Spinal cord (tissue), 10 donors: ENCODE results near the gene SPATS1. TPM values are rescaled to one million over a fixed set of nuclear protein-coding genes. Genes with fewer than 3 reads are reported as not detected.
"Not testable (repeated sequence)": the region's sequence is repeated elsewhere in the genome, so short reads cannot be mapped to it uniquely, and the experiment has no call there.

ENCODE experiments used
- DNase-seq, 6 donors: peaks; one replicate each; pipeline versions ENCODE4 v3.0.0 to v3.0.0-alpha.2; 2013 to 2015; ENCODE audit warnings: low spot score in 6 of 6, low read depth in 4 of 6
- H3K27ac ChIP-seq: one replicate; pipeline ENCODE4 v1.5.1; 2013; ENCODE audit warnings: low read depth, low read length, control low read depth
- H3K27me3 ChIP-seq: one replicate; pipeline ENCODE4 v1.6.1; 2013; ENCODE audit warnings: low read length; ENCODE audit not compliant: control insufficient read depth, insufficient read depth
- H3K36me3 ChIP-seq: one replicate; pipeline ENCODE4 v1.6.1; 2013; ENCODE audit warnings: low read length; ENCODE audit not compliant: control insufficient read depth, insufficient read depth
- H3K4me1 ChIP-seq: one replicate; pipeline ENCODE4 v1.6.1; 2013; ENCODE audit warnings: low read length; ENCODE audit not compliant: control insufficient read depth, insufficient read depth
- H3K4me3 ChIP-seq: one replicate; pipeline ENCODE4 v1.5.1; 2013; ENCODE audit warnings: low read depth, low read length, control low read depth
- H3K9me3 ChIP-seq: one replicate; pipeline ENCODE4 v1.6.1; 2013; ENCODE audit warnings: low read length; ENCODE audit not compliant: control insufficient read depth, insufficient read depth
- WGBS: methylation state at CpG from one replicate; pipeline ENCODE4 v1.1.5; 2013; ENCODE audit warnings: missing lambda C conversion rate; ENCODE audit not compliant: insufficient coverage; 5-methylcytosine and 5-hydroxymethylcytosine counted together
- polyA plus RNA-seq, 2 donors: library from polyadenylated mRNA; unstranded; fragments of 120-200 nt; gene quantifications; one replicate each; pipeline ENCODE4 v1.2.1, GENCODE V29; 2013; ENCODE audit not compliant: insufficient read length in 2 of 2
- total RNA-seq, 2 donors: library from RNA; depleted of rRNA in 1 of 2; stranded (reverse); fragments of 120-200 nt in 1 of 2; fragments of >200 nt in 1 of 2; gene quantifications; one replicate each; pipeline versions ENCODE4 v1.2.3 to v1.2.4, GENCODE V29; 2013 to 2014
- donor health status: healthy.

The SPATS1 gene
- total and polyA plus RNA-seq, 4 donors: 0.30 to 0.88 (median 0.54) TPM

- Histone ChIP-seq H3K9me3 (no peaks in the 10 kb centered on the region), H3K4me1 (peaks cover 8% of the 10 kb centered on the region), H3K27ac (no peak overlapping the region), H3K27me3 (no peaks in the 10 kb centered on the region), H3K4me3 (no peak overlapping the region), H3K36me3 (peaks cover 59% of the 10 kb centered on the region)
- 100% methylated on average over 3 of the region's 3 CpGs for WGBS
- DNase-seq: no peak
Measured at GRCh38 chr6:44310241-44310640, 32.2 kb upstream of the SPATS1 start.

DNA sequence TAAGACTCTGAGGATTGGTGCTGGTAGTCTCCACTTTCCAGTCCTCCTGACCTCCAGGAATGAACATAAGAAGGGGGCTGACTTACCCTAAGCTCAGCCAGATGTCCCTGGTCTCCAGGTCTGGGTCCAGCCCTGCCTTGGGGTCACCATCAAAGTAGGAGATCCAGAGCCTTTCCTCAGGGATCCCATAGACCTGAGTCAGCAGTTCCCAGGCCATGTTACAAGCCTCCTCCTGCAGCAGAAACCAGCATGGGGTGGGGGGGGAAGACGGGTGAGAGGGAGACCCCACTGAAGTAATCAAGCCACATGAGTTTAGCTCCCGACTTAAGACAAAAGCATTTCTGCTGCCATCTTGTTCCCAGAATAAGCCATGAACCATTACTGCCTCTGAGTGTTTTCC is 31.1 kb upstream of the SPATS1 start:
- peaks cover 48% of the 10 kb centered on the region for H3K36me3 ChIP-seq
- no peak overlapping the region for H3K4me3 ChIP-seq
- no peaks in the 10 kb centered on the region for H3K27me3 ChIP-seq
- WGBS: 88% methylated on average over 1 of the region's 2 CpGs
- no peak overlapping the region for H3K27ac ChIP-seq
- DNase-seq: no peak
- peaks cover 8% of the 10 kb centered on the region for H3K4me1 ChIP-seq
- H3K9me3 ChIP-seq: no peaks in the 10 kb centered on the region

GRCh38 chr6:44311767-44312166 is 30.7 kb upstream of the SPATS1 start:
- Histone ChIP-seq H3K4me1 (peaks cover 8% of the 10 kb centered on the region), H3K36me3 (peaks cover 44% of the 10 kb centered on the region), H3K27ac (no peak overlapping the region), H3K4me3 (no peak overlapping the region), H3K27me3 (no peaks in the 10 kb centered on the region), H3K9me3 (no peaks in the 10 kb centered on the region)
- no peak for DNase-seq
- WGBS: 86% methylated on average over 1 of the region's 3 CpGs

DNA sequence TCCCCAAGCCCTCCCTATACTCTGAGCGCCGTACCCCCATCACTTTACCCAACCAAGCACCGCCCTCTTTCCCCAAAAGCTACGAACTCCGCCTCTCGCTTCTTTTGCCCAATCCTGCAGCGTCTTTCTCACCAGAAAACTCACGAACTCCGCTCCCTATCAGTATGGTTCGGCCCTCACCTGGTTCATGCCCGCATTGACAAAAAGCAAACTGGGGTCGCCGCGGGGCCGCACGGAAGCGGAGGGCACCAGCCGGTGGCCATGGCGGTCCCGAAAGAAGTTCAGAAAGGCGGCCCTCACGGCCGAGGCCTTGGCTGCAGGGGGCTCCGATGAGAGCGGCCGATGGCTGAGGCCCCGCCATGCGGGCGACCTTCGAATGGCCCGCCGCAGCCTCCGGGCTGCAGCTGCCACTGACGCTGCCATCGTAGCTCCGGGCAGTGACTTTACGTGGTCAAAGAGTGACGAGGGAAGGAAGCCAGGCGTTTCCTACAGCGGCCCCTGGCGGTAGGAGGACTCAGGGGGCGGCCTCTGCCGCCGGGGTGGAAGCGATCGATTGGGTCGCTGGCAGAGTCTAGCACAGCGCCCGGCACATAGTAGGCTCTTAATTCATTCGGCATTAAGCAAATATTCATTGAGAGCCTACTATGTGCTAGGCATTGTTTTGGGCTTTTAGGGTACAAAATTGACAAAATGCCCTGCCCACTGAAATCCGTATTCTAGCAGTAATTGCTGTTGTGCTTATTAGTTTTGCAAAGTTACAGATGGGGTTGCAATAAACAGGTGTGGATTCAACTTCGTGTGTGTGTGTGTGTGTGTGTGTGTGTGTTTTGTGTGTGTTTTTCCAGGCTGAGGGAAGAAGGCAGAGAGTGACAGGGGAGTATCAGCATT is 29.3 kb upstream of the SPATS1 start, which contains the start of gene AARS2:
Gene AARS2 (minus strand): TSS at position 447 of the 888 bp plus-strand sequence. CDS start 24 bp downstream, at position 423.
- no peaks in the 10 kb centered on the region for H3K27me3 ChIP-seq
- peak within 1 kb of the TSS; percentile 78 for H3K4me3 ChIP-seq
- no peak within 1 kb of the TSS for H3K27ac ChIP-seq
- peaks cover 8% of the 10 kb centered on the region for H3K4me1 ChIP-seq
- H3K36me3 ChIP-seq: peaks cover 30% of the 10 kb centered on the region
- H3K9me3 ChIP-seq: no peaks in the 10 kb centered on the region
- whole genome bisulfite sequencing: 3% methylated on average over 52 of the region's 52 CpGs
- DNase-seq: peak; percentile 66 to 97 (median 80)

DNA sequence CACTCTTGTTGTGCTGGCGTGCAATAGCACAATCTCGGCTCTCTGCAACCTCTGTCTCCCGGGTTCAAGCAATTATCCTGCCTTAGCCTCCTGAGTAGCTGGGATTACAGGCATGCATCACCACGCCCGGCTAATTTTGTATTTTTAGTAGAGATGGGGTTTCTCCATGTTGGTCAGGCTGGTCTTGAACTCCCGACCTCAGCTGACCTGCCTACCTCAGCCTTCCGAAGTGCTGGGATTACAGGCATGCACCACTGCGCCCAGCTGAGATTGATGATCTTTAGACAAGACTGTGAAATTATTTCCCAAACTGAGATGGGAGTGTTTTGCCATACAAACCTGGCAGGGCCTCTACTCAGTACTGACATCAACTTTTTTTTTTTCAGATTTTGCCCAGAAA is 27.8 kb upstream of the SPATS1 start:
- not testable (repeated sequence) for H3K27ac ChIP-seq, H3K4me1 ChIP-seq, DNase-seq, H3K4me3 ChIP-seq, H3K27me3 ChIP-seq, H3K9me3 ChIP-seq
- 95% methylated on average over 5 of the region's 8 CpGs for WGBS
- peaks cover 15% of the 10 kb centered on the region for H3K36me3 ChIP-seq

GRCh38 chr6:44315516-44315915 is 26.9 kb upstream of the SPATS1 start:
- no peak for DNase-seq
- no peak overlapping the region for H3K27ac ChIP-seq
- H3K4me1 ChIP-seq: peaks cover 8% of the 10 kb centered on the region
- peaks cover 2% of the 10 kb centered on the region for H3K27me3 ChIP-seq
- H3K36me3 ChIP-seq: peaks cover 6% of the 10 kb centered on the region
- 78% methylated on average over 3 of the region's 3 CpGs for WGBS
- no peak overlapping the region for H3K4me3 ChIP-seq
- H3K9me3 ChIP-seq: no peaks in the 10 kb centered on the region

DNA sequence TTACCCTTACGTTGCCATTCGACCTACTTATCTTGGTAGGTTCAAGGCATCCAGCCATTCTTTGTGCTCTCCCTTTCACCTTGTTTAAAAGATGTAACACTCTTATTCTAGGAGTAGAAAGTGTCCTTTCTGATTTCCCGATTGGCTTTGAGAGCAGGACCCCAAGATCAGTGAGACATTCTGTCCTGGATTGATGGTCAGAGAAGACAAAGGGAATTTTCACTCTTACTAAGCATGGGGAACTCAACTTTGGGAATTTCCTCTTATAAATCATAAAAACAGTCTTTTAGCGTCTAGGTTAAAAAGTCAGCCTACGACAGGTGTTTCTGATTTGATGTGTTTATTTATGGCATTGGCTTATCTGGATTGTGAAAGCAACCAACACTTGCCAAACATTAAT is 26.5 kb upstream of the SPATS1 start:
- peaks cover 2% of the 10 kb centered on the region for H3K36me3 ChIP-seq
- no peak overlapping the region for H3K4me3 ChIP-seq
- DNase-seq: no peak
- H3K4me1 ChIP-seq: peaks cover 8% of the 10 kb centered on the region
- no peak overlapping the region for H3K27ac ChIP-seq
- no peaks in the 10 kb centered on the region for H3K9me3 ChIP-seq
- peaks cover 2% of the 10 kb centered on the region for H3K27me3 ChIP-seq
- no CpG with 5 or more reads among the region's 5 CpGs for WGBS

- no peak overlapping the region for H3K27ac ChIP-seq
- H3K9me3 ChIP-seq: no peaks in the 10 kb centered on the region
- no peak for DNase-seq
- H3K36me3 ChIP-seq: no peaks in the 10 kb centered on the region
- H3K4me3 ChIP-seq: no peak overlapping the region
- peaks cover 4% of the 10 kb centered on the region for H3K27me3 ChIP-seq
- peaks cover 8% of the 10 kb centered on the region for H3K4me1 ChIP-seq
- WGBS: 65% methylated on average over 2 of the region's 12 CpGs
Measured at GRCh38 chr6:44316481-44316880, 26.0 kb upstream of the SPATS1 start.

- not testable (repeated sequence) for H3K36me3 ChIP-seq, H3K27ac ChIP-seq, H3K9me3 ChIP-seq, H3K4me3 ChIP-seq, DNase-seq, H3K4me1 ChIP-seq, H3K27me3 ChIP-seq
- 81% methylated on average over 4 of the region's 9 CpGs for WGBS
Measured at GRCh38 chr6:44317136-44317631, 25.3 kb upstream of the SPATS1 start.

GRCh38 chr6:44321210-44321609 is 21.2 kb upstream of the SPATS1 start:
- whole genome bisulfite sequencing: no CpG with 5 or more reads among the region's 3 CpGs
- Histone ChIP-seq H3K9me3 (no peaks in the 10 kb centered on the region), H3K27me3 (peaks cover 4% of the 10 kb centered on the region), H3K27ac (no peak overlapping the region), H3K36me3 (no peaks in the 10 kb centered on the region), H3K4me3 (no peak overlapping the region), H3K4me1 (no peaks in the 10 kb centered on the region)
- DNase-seq: no peak
